Esophagus squamous epithelium (tissue), 5 donors: ENCODE data around the gene CIRBP. TPM values are rescaled to one million over a fixed set of nuclear protein-coding genes. Genes with fewer than 3 reads are reported as not detected.
"Not testable (repeated sequence)": the region's sequence is repeated elsewhere in the genome, so short reads cannot be mapped to it uniquely, and the experiment has no call there.

Source experiments
- DNase-seq: peaks from one replicate; lab custom pipeline; 2025; lab: John Stamatoyannopoulos, UW
- H3K27ac ChIP-seq, 4 donors: fragments of 200-600 bp; sonication (generic); one replicate each; pipeline ENCODE4 v1.5.1; 2016 to 2019; ENCODE audit warnings: mild to moderate bottlenecking in 1 of 4
- H3K27me3 ChIP-seq, 4 donors: fragments of 200-600 bp; sonication (generic); 1 replicate in 3 of 4; 2 replicates in 1 of 4; pipeline versions ENCODE4 v1.5.1 to v1.6.0; 2017 to 2021; ENCODE audit warnings: antibody characterized with exemption in 1 of 4
- H3K36me3 ChIP-seq, 3 donors: fragments of 200-600 bp; sonication (generic); one replicate each; pipeline ENCODE4 v1.5.1; 2016 to 2019
- H3K4me1 ChIP-seq, 3 donors: fragments of 200-600 bp; sonication (generic); one replicate each; pipeline ENCODE4 v1.5.1; 2017 to 2019
- H3K4me3 ChIP-seq, 4 donors: fragments of 200-600 bp; sonication (generic); 1 replicate in 3 of 4; 2 replicates in 1 of 4; pipeline ENCODE4 v1.5.1; 2016 to 2019; ENCODE audit warnings: mild to moderate bottlenecking in 2 of 4, moderate library complexity in 1 of 4
- H3K9me3 ChIP-seq, 3 donors: fragments of 200-600 bp; sonication (generic); one replicate each; pipeline ENCODE4 v1.5.1; 2016 to 2019
- POLR2A ChIP-seq, 4 donors: fragments of 450-650 bp; IDR thresholded peaks; one replicate each; pipeline ENCODE4 v1.6.1; 2017; ENCODE audit warnings: antibody characterized with exemption in 4 of 4, mild to moderate bottlenecking in 4 of 4, moderate library complexity in 3 of 4
- WGBS, 2 donors: methylation state at CpG; one replicate each; pipeline ENCODE4 v1.1.5; 2018; 5-methylcytosine and 5-hydroxymethylcytosine counted together
- intact Hi-C: fragments of 100-400 bp; cut with DNase I; formaldehyde crosslinking; loops from one replicate; pipeline ENCODE4 v1.15.0; 2022
- total RNA-seq, 4 donors: library from RNA; depleted of rRNA; stranded (reverse); fragments of >200 nt; gene quantifications; one replicate each; pipeline ENCODE4 v1.1.0, GENCODE V29; 2016
- TF ChIP-seq, protein P1 (sequence below), 6 experiments: fragments of 450-650 bp in 4 of 6; fragments of 200-600 bp in 2 of 6; sonication (generic) in 2 of 6; IDR thresholded peaks; one replicate each; pipeline ENCODE4 v1.5.1; 2016 to 2019; ENCODE audit warnings: antibody characterized with exemption in 6 of 6, mild to moderate bottlenecking in 4 of 6, moderate library complexity in 4 of 6
- donor health status: DM: yes; HTN: yes; CAD: no.

Gene CIRBP
- total RNA-seq, 4 donors from 2014 or later, result 116 to 415 (median 238) TPM

- Histone ChIP-seq H3K9me3 (no peaks in the 10 kb centered on the region), H3K4me3 (no peak overlapping the region), H3K27me3 (peaks cover 0 to 98% (median 11%) of the 10 kb centered on the region in 4 donors), H3K4me1 (peaks cover 8 to 35% (median 18%) of the 10 kb centered on the region in 3 donors), H3K27ac (no peak overlapping the region), H3K36me3 (no peaks in the 10 kb centered on the region)
- TF ChIP-seq, protein P1, sequence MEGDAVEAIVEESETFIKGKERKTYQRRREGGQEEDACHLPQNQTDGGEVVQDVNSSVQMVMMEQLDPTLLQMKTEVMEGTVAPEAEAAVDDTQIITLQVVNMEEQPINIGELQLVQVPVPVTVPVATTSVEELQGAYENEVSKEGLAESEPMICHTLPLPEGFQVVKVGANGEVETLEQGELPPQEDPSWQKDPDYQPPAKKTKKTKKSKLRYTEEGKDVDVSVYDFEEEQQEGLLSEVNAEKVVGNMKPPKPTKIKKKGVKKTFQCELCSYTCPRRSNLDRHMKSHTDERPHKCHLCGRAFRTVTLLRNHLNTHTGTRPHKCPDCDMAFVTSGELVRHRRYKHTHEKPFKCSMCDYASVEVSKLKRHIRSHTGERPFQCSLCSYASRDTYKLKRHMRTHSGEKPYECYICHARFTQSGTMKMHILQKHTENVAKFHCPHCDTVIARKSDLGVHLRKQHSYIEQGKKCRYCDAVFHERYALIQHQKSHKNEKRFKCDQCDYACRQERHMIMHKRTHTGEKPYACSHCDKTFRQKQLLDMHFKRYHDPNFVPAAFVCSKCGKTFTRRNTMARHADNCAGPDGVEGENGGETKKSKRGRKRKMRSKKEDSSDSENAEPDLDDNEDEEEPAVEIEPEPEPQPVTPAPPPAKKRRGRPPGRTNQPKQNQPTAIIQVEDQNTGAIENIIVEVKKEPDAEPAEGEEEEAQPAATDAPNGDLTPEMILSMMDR (IDR thresholded peaks at IDR 0.05), result no peak
- TF ChIP-seq POLR2A (IDR thresholded peaks at IDR 0.05), result no peak
- 65 to 70% methylated on average over 14 to 15 of the region's 17 CpGs for WGBS, 2 donors
- no peak for DNase-seq
- intact Hi-C loops, result no loop called here
These were observed 48.3 kb downstream of the CIRBP start for GRCh38 chr19:1317274-1318003.

DNA sequence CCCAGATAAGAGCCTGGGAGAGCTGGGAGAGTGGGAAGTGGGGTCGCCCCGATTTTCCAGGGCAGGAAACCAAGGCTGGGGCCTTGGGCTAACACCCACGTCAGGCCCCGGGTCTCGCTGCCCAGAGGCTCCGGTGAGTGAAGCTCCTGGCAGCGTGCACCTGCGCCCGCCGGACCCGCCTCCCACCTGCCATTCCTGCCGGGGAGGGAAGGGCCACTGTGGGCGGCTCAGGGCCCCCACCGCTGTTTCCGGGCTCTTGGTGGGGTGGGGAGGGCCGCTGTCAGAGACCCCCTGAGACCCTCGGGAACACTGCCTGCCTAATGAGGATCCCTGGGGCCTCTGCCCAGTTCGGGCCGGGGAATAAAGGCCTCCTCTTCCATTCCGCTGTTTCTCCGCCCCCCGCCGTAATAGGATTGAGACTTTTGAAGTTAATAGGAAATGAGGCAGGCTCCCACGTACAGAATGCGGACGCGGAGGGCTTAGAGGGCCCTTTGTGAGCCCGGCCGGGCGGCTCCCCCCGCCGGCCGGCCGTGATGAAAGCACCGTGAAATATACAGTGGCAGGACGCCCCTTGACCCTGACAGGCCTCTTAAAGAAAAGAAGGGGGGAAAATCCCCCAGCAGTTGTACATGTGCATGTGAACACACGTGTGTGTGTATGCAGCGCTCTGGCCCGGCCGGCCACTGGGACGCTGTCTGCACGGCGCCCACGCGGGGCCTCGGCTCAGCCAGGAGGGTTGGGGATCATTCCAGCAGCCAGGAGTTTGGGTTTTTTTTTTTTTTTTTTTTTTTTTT, 49.7 kb downstream of the CIRBP start:
- peaks cover 8 to 27% (median 10%) of the 10 kb centered on the region in 3 donors for H3K4me1 ChIP-seq
- no peak overlapping the region for H3K27ac ChIP-seq
- TF ChIP-seq, protein P1 (IDR thresholded peaks at IDR 0.05), result no peak
- no peak for TF ChIP-seq POLR2A (IDR thresholded peaks at IDR 0.05)
- WGBS, 2 donors, result 34 to 38% methylated on average over 9 to 16 of the region's 46 CpGs
- no peaks in the 10 kb centered on the region for H3K9me3 ChIP-seq
- no peak overlapping the region for H3K4me3 ChIP-seq
- intact Hi-C loops, result no loop called here
- H3K27me3 ChIP-seq, result peaks cover 0 to 98% (median 11%) of the 10 kb centered on the region in 4 donors
- no peak for DNase-seq
- no peaks in the 10 kb centered on the region for H3K36me3 ChIP-seq

- H3K36me3 ChIP-seq, H3K9me3 ChIP-seq, intact Hi-C loops, DNase-seq, H3K4me3 ChIP-seq, H3K27ac ChIP-seq: not testable (repeated sequence)
- WGBS, 2 donors, result 96% methylated on average over 3 of the region's 3 CpGs; no CpG with 5 or more reads in 1 of the 2 donors
- H3K4me1 ChIP-seq, result peaks cover 13 to 24% (median 14%) of the 10 kb centered on the region in 3 donors
- peaks cover 0 to 98% (median 12%) of the 10 kb centered on the region in 4 donors for H3K27me3 ChIP-seq
These were observed 51.1 kb downstream of the CIRBP start for GRCh38 chr19:1320282-1320650.

- no peak for DNase-seq
- Histone ChIP-seq H3K27ac (no peak overlapping the region), H3K36me3 (no peaks in the 10 kb centered on the region), H3K4me3 (no peak overlapping the region), H3K27me3 (peaks cover 0 to 94% (median 8%) of the 10 kb centered on the region in 4 donors), H3K4me1 (peaks cover 4 to 20% (median 11%) of the 10 kb centered on the region in 3 donors), H3K9me3 (no peaks in the 10 kb centered on the region)
- intact Hi-C loops, result no loop called here
- 20 to 33% methylated on average over 1 to 2 of the region's 9 CpGs for WGBS, 2 donors
- no peak for TF ChIP-seq POLR2A (IDR thresholded peaks at IDR 0.05)
- TF ChIP-seq, protein P1 (IDR thresholded peaks at IDR 0.05), result no peak
These were observed 52.4 kb downstream of the CIRBP start for GRCh38 chr19:1321539-1321938.

DNA sequence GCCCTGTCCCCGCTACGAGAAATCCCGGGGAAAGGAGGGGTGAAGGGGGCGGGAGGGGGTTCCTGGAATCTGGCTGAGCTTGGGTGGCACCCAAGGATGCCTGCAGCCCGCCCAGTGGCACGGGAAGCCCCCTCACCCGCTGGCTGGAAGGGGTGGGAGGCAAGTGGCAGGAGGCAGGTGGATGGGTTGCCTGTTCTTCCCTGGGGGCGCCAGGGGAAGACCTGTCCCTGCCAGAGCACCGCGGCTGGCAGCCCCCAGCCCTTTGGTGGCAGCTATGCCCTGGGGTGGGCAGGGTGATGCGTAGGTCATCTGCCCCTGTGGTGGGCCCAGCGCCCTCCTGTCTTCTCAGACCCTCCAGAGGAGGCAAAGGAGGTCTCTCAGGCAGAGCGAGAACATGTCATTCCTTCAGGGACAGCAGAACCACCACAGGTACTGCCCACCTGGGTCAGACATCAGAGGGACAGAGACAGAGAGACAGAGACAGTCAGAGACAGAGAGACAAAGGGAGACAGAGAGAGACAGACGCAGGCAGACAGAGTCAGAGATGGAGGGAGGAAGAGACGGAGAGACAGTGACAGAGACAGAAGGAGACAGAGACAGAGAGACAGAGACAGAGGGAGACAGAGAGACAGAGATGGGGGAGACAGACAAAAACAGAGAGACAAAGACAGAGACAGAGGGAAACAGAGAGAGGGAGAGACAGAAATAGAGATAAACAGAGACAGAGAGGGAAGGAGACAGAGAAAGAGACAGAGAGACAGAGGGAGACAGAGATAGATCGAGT, 53.3 kb downstream of the CIRBP start:
- H3K4me3 ChIP-seq, result no peak overlapping the region
- TF ChIP-seq, protein P1 (IDR thresholded peaks at IDR 0.05), result no peak
- no peak for DNase-seq
- no peak overlapping the region for H3K27ac ChIP-seq
- no peaks in the 10 kb centered on the region for H3K9me3 ChIP-seq
- H3K27me3 ChIP-seq, result peaks cover 0 to 85% (median 8%) of the 10 kb centered on the region in 4 donors
- no peaks in the 10 kb centered on the region for H3K36me3 ChIP-seq
- 77 to 93% methylated on average over 3 to 6 of the region's 16 CpGs for WGBS, 2 donors
- peaks cover 4 to 20% (median 11%) of the 10 kb centered on the region in 3 donors for H3K4me1 ChIP-seq
- intact Hi-C loops, result no loop called here
